ENCODE results near the gene PPP3CA. TPM values are rescaled to one million over a fixed set of nuclear protein-coding genes. Genes with fewer than 3 reads are reported as not detected.

The PPP3CA gene
- total and polyA plus RNA-seq, 2 of the 8 experiments (the other 6 are each of a cell fraction or from before 2014, with no cell fraction given) = 7.9 to 35.0 TPM

DNA sequence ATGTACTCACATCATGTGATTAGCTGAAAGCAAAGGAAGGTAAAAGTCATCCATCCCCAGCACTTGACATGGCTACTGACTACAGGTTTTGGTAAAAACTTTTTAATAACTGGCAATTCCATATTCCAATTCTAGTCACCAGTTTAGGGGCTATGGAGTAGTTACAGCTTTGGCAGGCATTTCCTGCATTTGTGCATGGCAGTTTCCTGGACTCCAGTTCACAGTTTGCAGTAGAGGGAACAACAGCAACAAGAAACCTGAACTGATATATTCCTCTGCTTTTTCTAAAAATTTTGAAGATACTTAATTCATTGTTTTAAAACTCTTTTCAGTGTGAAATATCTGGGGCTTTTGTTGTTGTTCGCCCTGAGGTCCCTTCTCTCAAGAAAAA, 184.3 kb downstream of the PPP3CA start:
- Histone ChIP-seq H2BK20ac (ENCODE audit: low read length) (no peak overlapping the region), H3K9me3 (ENCODE audit: insufficient read depth in 2 of 2, low read depth in 1 of 2, low read length in 1 of 2) (no peaks in the 10 kb centered on the region), H4K91ac (replicated peaks; ENCODE audit: insufficient read length, low read length) (no peak overlapping the region), H4K8ac (ENCODE audit: extremely low read depth, insufficient read depth, low read length) (no peak overlapping the region), H3K27ac (ENCODE audit: low read depth, low read length) (no peak overlapping the region), H3K4me2 (ENCODE audit: insufficient read depth in 1 of 2, low read depth in 2 of 2, low read length in 2 of 2) (no peak overlapping the region), H3K36me3 (ENCODE audit: control insufficient read depth in 2 of 4, insufficient read depth in 4 of 4, low read length in 3 of 4) (no peaks in the 10 kb centered on the region), H3K56ac (replicated peaks; ENCODE audit: insufficient read length, low read depth, low read length) (no peak overlapping the region), H3K18ac (ENCODE audit: extremely low read depth, low read length) (no peak overlapping the region), H2BK12ac (ENCODE audit: low read depth, low read length) (no peak overlapping the region), H3K4me3 (ENCODE audit: extremely low read depth in 1 of 4, insufficient read depth in 2 of 4, low read depth in 3 of 4, low read length in 4 of 4) (no peak overlapping the region), H2BK5ac (ENCODE audit: low read depth, low read length) (no peak overlapping the region), H3K23me2 (ENCODE audit: low read depth, low read length) (no peaks in the 10 kb centered on the region), H3K23ac (ENCODE audit: insufficient read length) (no peak overlapping the region), H3K14ac (ENCODE audit: insufficient read length) (no peak overlapping the region), H3K79me2 (ENCODE audit: control insufficient read depth in 1 of 2, insufficient read depth in 2 of 2, low read length in 2 of 2) (0 out of 4 replicates have a peak, but pooled peaks cover 0 to 6% of the 10 kb centered on the region in 2 experiments), H2AFZ (ENCODE audit: low read length) (no peak overlapping the region), H4K20me1 (replicated peaks in 1 of 2; ENCODE audit: control insufficient read depth in 1 of 2, insufficient read depth in 2 of 2, low read length in 2 of 2) (peaks cover 0 to 3% of the 10 kb centered on the region in 2 experiments), H3K9ac (replicated peaks in 1 of 4; ENCODE audit: extremely low read depth in 1 of 4, low read depth in 3 of 4, low read length in 3 of 4) (no peak overlapping the region), H4K5ac (ENCODE audit: insufficient read length, low read depth, low read length) (no peak overlapping the region), H2BK15ac (ENCODE audit: low read length) (no peak overlapping the region), H2BK120ac (replicated peaks; ENCODE audit: low read depth, low read length) (no peak overlapping the region), H2AK5ac (ENCODE audit: low read depth, low read length) (no peak overlapping the region), H3K4ac (replicated peaks; ENCODE audit: insufficient read length, low read depth, low read length) (no peak overlapping the region), H3K27me3 (replicated peaks in 1 of 4; ENCODE audit: control insufficient read depth in 3 of 4, extremely low read depth in 1 of 4, insufficient read depth in 3 of 4, low read length in 3 of 4) (no peaks in the 10 kb centered on the region), H3K4me1 (replicated peaks in 1 of 4; ENCODE audit: control insufficient read depth in 3 of 4, insufficient read depth in 4 of 4, low read length in 3 of 4) (peaks cover 0 to 10% (median 3%) of the 10 kb centered on the region in 4 experiments; a peak in 3 of 7 replicates), H3K79me1 (ENCODE audit: low read depth, low read length) (no peaks in the 10 kb centered on the region; the same call in 1 of the 2 replicates)
- ChIA-PET POLR2A (ENCODE audit: partially characterized antibody) (no interaction called here), CTCF (ENCODE audit: partially characterized antibody) (interaction anchor here (0.8 kb wide), 1 partner anchor 572 kb away, joined by 3 read pairs; no protein-coding TSS in a partner anchor)
- no peak for FAIRE-seq
- no peak for DNase-seq (ENCODE audit: low read depth in 1 of 2, low spot score in 2 of 2)
- WGBS, 2 experiments (ENCODE audit: extremely low coverage in 1 of 2, insufficient coverage in 1 of 2, insufficient read length in 1 of 2, insufficient replicate concordance in 2 of 2, low coverage in 1 of 2, low lambda C conversion rate in 2 of 2, missing lambda C conversion rate in 1 of 2) = 67% methylated on average over 1 of the region's 1 CpG; no CpG with 5 or more reads in 1 of the 2 experiments
- no peak for TF ChIP-seq BCL11A (IDR thresholded peaks at IDR 0.05; ENCODE audit: low read depth in 2 of 2, low read length in 2 of 2)
- no peak for TF ChIP-seq KDM4A (IDR thresholded peaks at IDR 0.05; ENCODE audit: low read depth, low read length, severe bottlenecking)
- TF ChIP-seq, protein P1, sequence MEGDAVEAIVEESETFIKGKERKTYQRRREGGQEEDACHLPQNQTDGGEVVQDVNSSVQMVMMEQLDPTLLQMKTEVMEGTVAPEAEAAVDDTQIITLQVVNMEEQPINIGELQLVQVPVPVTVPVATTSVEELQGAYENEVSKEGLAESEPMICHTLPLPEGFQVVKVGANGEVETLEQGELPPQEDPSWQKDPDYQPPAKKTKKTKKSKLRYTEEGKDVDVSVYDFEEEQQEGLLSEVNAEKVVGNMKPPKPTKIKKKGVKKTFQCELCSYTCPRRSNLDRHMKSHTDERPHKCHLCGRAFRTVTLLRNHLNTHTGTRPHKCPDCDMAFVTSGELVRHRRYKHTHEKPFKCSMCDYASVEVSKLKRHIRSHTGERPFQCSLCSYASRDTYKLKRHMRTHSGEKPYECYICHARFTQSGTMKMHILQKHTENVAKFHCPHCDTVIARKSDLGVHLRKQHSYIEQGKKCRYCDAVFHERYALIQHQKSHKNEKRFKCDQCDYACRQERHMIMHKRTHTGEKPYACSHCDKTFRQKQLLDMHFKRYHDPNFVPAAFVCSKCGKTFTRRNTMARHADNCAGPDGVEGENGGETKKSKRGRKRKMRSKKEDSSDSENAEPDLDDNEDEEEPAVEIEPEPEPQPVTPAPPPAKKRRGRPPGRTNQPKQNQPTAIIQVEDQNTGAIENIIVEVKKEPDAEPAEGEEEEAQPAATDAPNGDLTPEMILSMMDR (IDR thresholded peaks at IDR 0.05; ENCODE audit: control extremely low read depth in 1 of 3, insufficient read depth in 1 of 3, low read depth in 1 of 3, low read length in 3 of 3) = no peak
- no peak for TF ChIP-seq NANOG (IDR thresholded peaks at IDR 0.05; ENCODE audit: insufficient read depth, low read depth, low read length, poor library complexity, severe bottlenecking)
- no peak for TF ChIP-seq ASH2L (IDR thresholded peaks at IDR 0.05; ENCODE audit: low read length)
- TF ChIP-seq EZH2 (IDR thresholded peaks at IDR 0.05; ENCODE audit: low read depth, low read length, severe bottlenecking) = no peak
- TF ChIP-seq, protein P2, sequence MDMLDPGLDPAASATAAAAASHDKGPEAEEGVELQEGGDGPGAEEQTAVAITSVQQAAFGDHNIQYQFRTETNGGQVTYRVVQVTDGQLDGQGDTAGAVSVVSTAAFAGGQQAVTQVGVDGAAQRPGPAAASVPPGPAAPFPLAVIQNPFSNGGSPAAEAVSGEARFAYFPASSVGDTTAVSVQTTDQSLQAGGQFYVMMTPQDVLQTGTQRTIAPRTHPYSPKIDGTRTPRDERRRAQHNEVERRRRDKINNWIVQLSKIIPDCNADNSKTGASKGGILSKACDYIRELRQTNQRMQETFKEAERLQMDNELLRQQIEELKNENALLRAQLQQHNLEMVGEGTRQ (IDR thresholded peaks at IDR 0.05; ENCODE audit: low read length) = no peak
- TF ChIP-seq SRF (IDR thresholded peaks at IDR 0.05; ENCODE audit: low read depth, low read length) = no peak
- TF ChIP-seq RXRA (IDR thresholded peaks at IDR 0.05; ENCODE audit: insufficient read depth, low read depth, low read length) = no peak
- TF ChIP-seq CEBPB (IDR thresholded peaks at IDR 0.05; ENCODE audit: low read depth, low read length) = no peak
- no peak for TF ChIP-seq POLR2A (IDR thresholded peaks at IDR 0.05; ENCODE audit: control extremely low read depth in 1 of 2, low read depth in 2 of 2, low read length in 2 of 2)

All from H1 (cell line).